HCT116 (cell line): ENCODE results near the gene KCNC4. TPM values are rescaled to one million over a fixed set of nuclear protein-coding genes. Genes with fewer than 3 reads are reported as not detected.

Source experiments
- ATAC-seq: fragments of 200-7000 bp; cut with Tn5 transposase; 2 replicates; pipeline ENCODE4 v1.9.1; 2020; ENCODE audit warnings: mild to moderate bottlenecking, moderate library complexity
- BruUV-seq: library from RNA; stranded (reverse); fragments of 400-500 nt; replicated peaks from 2 replicates; lab custom pipeline; 2021; lab: Mats Ljungman, UMichigan
- CTCF ChIA-PET: fragments of 300-600 bp; sonication (Branson Sonifier 250); formaldehyde crosslinking; loops from one replicate; lab custom pipeline; 2021; ENCODE audit warnings: antibody characterized with exemption; lab: Charles Lee
- POLR2A ChIA-PET: fragments of 300-600, 350-600 bp; sonication (Branson Sonifier 250); formaldehyde crosslinking; loops from one replicate; lab custom pipeline; 2021; ENCODE audit warnings: antibody characterized with exemption; lab: Charles Lee
- RAD21 ChIA-PET, 2 experiments: fragments of 300-600 bp; sonication (Branson Sonifier 250); formaldehyde crosslinking; loops; one replicate each; lab custom pipeline; 2023; ENCODE audit warnings: low total read pairs in 2 of 2; ENCODE audit not compliant: uncharacterized antibody in 2 of 2, unreplicated experiment in 2 of 2, low non-redundant PET in 1 of 2; lab: Charles Lee
- DNase-seq: peaks from one replicate; pipeline ENCODE4 v3.0.0-alpha.2; 2010; ENCODE audit warnings: low read depth, low spot score
- H2AFZ ChIP-seq: fragments of 200-600 bp; shearing (Covaris generic), sonication (generic); 2 replicates; pipeline ENCODE4 v1.6.1; 2017; ENCODE audit warnings: low read depth, mixed run types, mixed read lengths, antibody characterized with exemption, low read length; ENCODE audit not compliant: poor library complexity, severe bottlenecking
- H3K27ac ChIP-seq: 2 replicates; pipeline ENCODE4 v1.5.1; 2012; ENCODE audit warnings: low read depth, low read length
- H3K27me3 ChIP-seq: fragments of 200-600 bp; sonication (generic); 2 replicates; pipeline ENCODE4 v1.6.1; 2016; ENCODE audit warnings: mixed run types, low read length, mixed read lengths; ENCODE audit not compliant: insufficient read depth
- H3K36me3 ChIP-seq, 2 experiments: fragments of 200-500 bp in 1 of 2; fragments of 200-600 bp in 1 of 2; sonication (Bioruptor generic) in 1 of 2; sonication (generic) in 1 of 2; 2 replicates each; pipeline versions ENCODE4 v1.5.1 to v1.6.1; 2014 to 2016; ENCODE audit warnings: low read length in 2 of 2, inconsistent platforms in 1 of 2, mixed read lengths in 1 of 2, mixed run types in 1 of 2; ENCODE audit not compliant: insufficient read depth in 2 of 2, control insufficient read depth in 1 of 2
- H3K4me1 ChIP-seq, 2 experiments: fragments of 200-600 bp in 1 of 2; sonication (generic) in 1 of 2; 2 replicates each; pipeline versions ENCODE4 v1.5.1 to v1.6.1; 2012 to 2017; ENCODE audit warnings: low read length in 2 of 2, inconsistent platforms in 1 of 2, mild to moderate bottlenecking in 1 of 2, mixed read lengths in 1 of 2, mixed run types in 1 of 2, moderate library complexity in 1 of 2; ENCODE audit not compliant: insufficient read depth in 2 of 2, control insufficient read depth in 1 of 2
- H3K4me2 ChIP-seq: fragments of 200-600 bp; sonication (generic); 2 replicates; pipeline ENCODE4 v1.6.1; 2017; ENCODE audit warnings: mixed run types, low read length, mixed read lengths
- H3K4me3 ChIP-seq, 2 experiments: fragments of 200-600 bp in 1 of 2; sonication (generic) in 1 of 2; replicated peaks in 1 of 2; 2 replicates each; pipeline ENCODE4 v1.5.1; 2011 to 2016; ENCODE audit warnings: low read length in 2 of 2, control low read depth in 1 of 2, low read depth in 1 of 2, mild to moderate bottlenecking in 1 of 2, mixed read lengths in 1 of 2, mixed run types in 1 of 2
- H3K79me2 ChIP-seq: fragments of 200-600 bp; sonication (generic); 2 replicates; pipeline ENCODE4 v1.6.1; 2017; ENCODE audit warnings: mild to moderate bottlenecking, mixed run types, low read length, moderate library complexity, mixed read lengths; ENCODE audit not compliant: insufficient read depth
- H3K9ac ChIP-seq: fragments of 200-600 bp; sonication (generic); 2 replicates; pipeline ENCODE4 v1.6.1; 2016; ENCODE audit warnings: low read length, mixed read lengths
- H3K9me2 ChIP-seq: fragments of 200-600 bp; sonication (generic), shearing (Covaris generic); 2 replicates; pipeline ENCODE4 v1.6.1; 2017; ENCODE audit warnings: mixed run types, mild to moderate bottlenecking, moderate library complexity; ENCODE audit not compliant: insufficient read depth
- H3K9me3 ChIP-seq, 2 experiments: fragments of 200-500 bp in 1 of 2; fragments of 200-600 bp in 1 of 2; sonication (Bioruptor generic) in 1 of 2; sonication (generic) in 1 of 2; 2 replicates each; pipeline ENCODE4 v1.6.1; 2014 to 2017; ENCODE audit warnings: low read length in 2 of 2, mixed read lengths in 2 of 2, inconsistent platforms in 1 of 2, low read depth in 1 of 2, mild to moderate bottlenecking in 1 of 2, mixed run types in 1 of 2, moderate library complexity in 1 of 2; ENCODE audit not compliant: control insufficient read depth in 1 of 2, insufficient read depth in 1 of 2
- H4K20me1 ChIP-seq: fragments of 200-600 bp; sonication (generic), shearing (Covaris generic); 2 replicates; pipeline ENCODE4 v1.6.1; 2017; ENCODE audit warnings: mixed run types, mild to moderate bottlenecking, moderate library complexity; ENCODE audit not compliant: insufficient read depth
- CBX3 ChIP-seq: IDR thresholded peaks from 2 replicates; pipeline ENCODE4 v1.6.1; 2012; ENCODE audit warnings: low read depth
- CEBPB ChIP-seq: IDR thresholded peaks from 2 replicates; pipeline ENCODE4 v1.6.1; 2012; ENCODE audit warnings: low read depth
- EZH2phosphoT487 ChIP-seq: fragments of 200-600 bp; IDR thresholded peaks from 2 replicates; pipeline ENCODE4 v1.6.1; 2018; ENCODE audit warnings: antibody characterized with exemption, borderline replicate concordance
- FOSL1 ChIP-seq: IDR thresholded peaks from 2 replicates; pipeline ENCODE4 v1.6.1; 2012; ENCODE audit warnings: low read depth
- JUND ChIP-seq: IDR thresholded peaks from 2 replicates; pipeline ENCODE4 v1.6.1; 2012
- POLR2A ChIP-seq: IDR thresholded peaks from 2 replicates; pipeline ENCODE4 v1.7.0; 2011; ENCODE audit warnings: borderline replicate concordance; ENCODE audit not compliant: insufficient read depth, insufficient read length; ENCODE audit errors: extremely low read depth
- RAD21 ChIP-seq: IDR thresholded peaks from 2 replicates; pipeline ENCODE4 v1.6.1; 2012; ENCODE audit warnings: low read depth, mild to moderate bottlenecking
- SP1 ChIP-seq: IDR thresholded peaks from 2 replicates; pipeline ENCODE4 v1.6.1; 2012; ENCODE audit warnings: low read depth
- SRF ChIP-seq: IDR thresholded peaks from 2 replicates; pipeline ENCODE4 v1.6.1; 2012; ENCODE audit warnings: low read depth
- TCF7L2 ChIP-seq: IDR thresholded peaks from 2 replicates; pipeline ENCODE4 v1.7.0; 2011; ENCODE audit warnings: borderline replicate concordance, inconsistent platforms; ENCODE audit not compliant: insufficient read depth, insufficient read length; ENCODE audit errors: extremely low read depth
- YY1 ChIP-seq: IDR thresholded peaks from 2 replicates; pipeline ENCODE4 v1.6.1; 2011; ENCODE audit warnings: low read length, low read depth, moderate library complexity, mild to moderate bottlenecking; ENCODE audit not compliant: insufficient replicate concordance; ENCODE audit errors: extremely low read depth
- ZNF274 ChIP-seq: fragments of 200-500 bp; sonication (Bioruptor generic); IDR thresholded peaks from 2 replicates; pipeline ENCODE4 v1.6.1; 2014; ENCODE audit warnings: mild to moderate bottlenecking, low read depth, low read length, inconsistent platforms
- intact Hi-C: fragments of 100-400 bp; cut with micrococcal nuclease; formaldehyde crosslinking; loops from 2 replicates; pipeline ENCODE4 v1.10.0; 2022
- total RNA-seq: library from RNA; stranded (reverse); gene quantifications from one replicate; pipeline ENCODE4 v1.2.1, GENCODE V29; 2021; ENCODE audit not compliant: unreplicated experiment
- TF ChIP-seq, protein P1 (sequence below): IDR thresholded peaks from 2 replicates; pipeline ENCODE4 v1.6.1; 2012
- TF ChIP-seq, protein P2 (sequence below), 3 experiments: fragments of 200-600 bp in 1 of 3; sonication (generic) in 1 of 3; IDR thresholded peaks in 2 of 3; conservative IDR thresholded peaks in 1 of 3; 2 replicates each; pipeline ENCODE4 v1.5.1; 2012 to 2017; ENCODE audit warnings: low read depth in 2 of 3, low read length in 2 of 3, antibody characterized with exemption in 1 of 3, borderline replicate concordance in 1 of 3, control low read depth in 1 of 3, mild to moderate bottlenecking in 1 of 3, mixed read lengths in 1 of 3, mixed run types in 1 of 3, moderate library complexity in 1 of 3; ENCODE audit not compliant: insufficient read depth in 1 of 3
- TF ChIP-seq, protein P3 (sequence below): IDR thresholded peaks from 2 replicates; pipeline ENCODE4 v1.6.1; 2012

Gene KCNC4
- total RNA-seq, 1 experiment from 2014 or later, result 13.0 TPM

DNA sequence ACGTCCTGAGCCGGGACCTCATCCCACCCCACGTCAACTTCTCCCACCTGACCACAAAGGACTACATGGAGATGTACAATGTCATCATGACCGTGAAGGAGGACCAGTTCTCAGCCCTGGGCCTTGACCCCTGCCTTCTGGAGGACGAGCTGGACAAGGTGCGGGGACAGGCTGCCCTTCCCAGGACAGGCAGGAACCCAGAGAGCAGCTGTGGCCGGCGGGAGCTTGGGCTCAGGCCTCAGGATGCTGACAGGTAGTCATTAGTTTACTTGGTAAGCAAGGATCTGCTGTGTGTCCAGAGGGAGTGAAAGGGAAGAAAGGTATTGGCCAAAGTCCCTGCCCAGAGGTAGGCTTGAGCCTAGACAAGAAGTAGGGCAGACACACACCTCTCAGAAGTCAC, 17.6 kb upstream of the KCNC4 start:
- no TSS peak for BruUV-seq
- ChIA-PET RAD21 (no interaction called here), POLR2A (no interaction called here), CTCF (no interaction called here)
- Histone ChIP-seq H3K9me3 (no peaks in the 10 kb centered on the region), H3K4me2 (no peak overlapping the region), H3K27me3 (no peaks in the 10 kb centered on the region), H2AFZ (no peak overlapping the region), H4K20me1 (no peaks in the 10 kb centered on the region), H3K4me1 (no peaks in the 10 kb centered on the region), H3K9me2 (no peaks in the 10 kb centered on the region), H3K4me3 (no peak overlapping the region), H3K9ac (no peak overlapping the region), H3K36me3 (no peaks in the 10 kb centered on the region), H3K27ac (no peak overlapping the region), H3K79me2 (no peaks in the 10 kb centered on the region)
- DNase-seq (no peak), ATAC-seq (no peak)
- no peak for TF ChIP-seq EZH2phosphoT487
- no peak for TF ChIP-seq CBX3
- no peak for TF ChIP-seq JUND
- TF ChIP-seq SRF, result no peak
- TF ChIP-seq FOSL1, result no peak
- no peak for TF ChIP-seq POLR2A
- TF ChIP-seq, protein P1, sequence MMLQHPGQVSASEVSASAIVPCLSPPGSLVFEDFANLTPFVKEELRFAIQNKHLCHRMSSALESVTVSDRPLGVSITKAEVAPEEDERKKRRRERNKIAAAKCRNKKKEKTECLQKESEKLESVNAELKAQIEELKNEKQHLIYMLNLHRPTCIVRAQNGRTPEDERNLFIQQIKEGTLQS, result no peak
- no peak for TF ChIP-seq ZNF274
- TF ChIP-seq YY1, result no peak
- TF ChIP-seq, protein P2, sequence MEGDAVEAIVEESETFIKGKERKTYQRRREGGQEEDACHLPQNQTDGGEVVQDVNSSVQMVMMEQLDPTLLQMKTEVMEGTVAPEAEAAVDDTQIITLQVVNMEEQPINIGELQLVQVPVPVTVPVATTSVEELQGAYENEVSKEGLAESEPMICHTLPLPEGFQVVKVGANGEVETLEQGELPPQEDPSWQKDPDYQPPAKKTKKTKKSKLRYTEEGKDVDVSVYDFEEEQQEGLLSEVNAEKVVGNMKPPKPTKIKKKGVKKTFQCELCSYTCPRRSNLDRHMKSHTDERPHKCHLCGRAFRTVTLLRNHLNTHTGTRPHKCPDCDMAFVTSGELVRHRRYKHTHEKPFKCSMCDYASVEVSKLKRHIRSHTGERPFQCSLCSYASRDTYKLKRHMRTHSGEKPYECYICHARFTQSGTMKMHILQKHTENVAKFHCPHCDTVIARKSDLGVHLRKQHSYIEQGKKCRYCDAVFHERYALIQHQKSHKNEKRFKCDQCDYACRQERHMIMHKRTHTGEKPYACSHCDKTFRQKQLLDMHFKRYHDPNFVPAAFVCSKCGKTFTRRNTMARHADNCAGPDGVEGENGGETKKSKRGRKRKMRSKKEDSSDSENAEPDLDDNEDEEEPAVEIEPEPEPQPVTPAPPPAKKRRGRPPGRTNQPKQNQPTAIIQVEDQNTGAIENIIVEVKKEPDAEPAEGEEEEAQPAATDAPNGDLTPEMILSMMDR (IDR thresholded peaks at IDR 0.05 in 2 of 3, conservative IDR thresholded peaks at IDR 0.05 in 1 of 3; ENCODE audit: borderline replicate concordance in 1 of 3, insufficient read depth in 1 of 3, low read depth in 2 of 3, low read length in 2 of 3), result no peak
- no peak for TF ChIP-seq RAD21
- no peak for TF ChIP-seq CEBPB
- TF ChIP-seq TCF7L2, result no peak
- TF ChIP-seq, protein P3, sequence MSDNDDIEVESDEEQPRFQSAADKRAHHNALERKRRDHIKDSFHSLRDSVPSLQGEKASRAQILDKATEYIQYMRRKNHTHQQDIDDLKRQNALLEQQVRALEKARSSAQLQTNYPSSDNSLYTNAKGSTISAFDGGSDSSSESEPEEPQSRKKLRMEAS, result no peak
- TF ChIP-seq SP1, result no peak
- intact Hi-C loops, result no loop called here
